IPS DF 6.9 (cell line): ENCODE data around the gene NEURL1.

Experiments used
- DNase-seq: peaks from one replicate; pipeline ENCODE4 v3.0.0-alpha.2; 2013; ENCODE audit warnings: low read depth, low spot score
- H3K27ac ChIP-seq: one replicate; pipeline ENCODE4 v1.5.1; 2013; ENCODE audit warnings: low read length, control low read depth
- H3K27me3 ChIP-seq: 2 replicates; pipeline ENCODE4 v1.6.1; 2013; ENCODE audit warnings: mild to moderate bottlenecking, low read length; ENCODE audit not compliant: control insufficient read depth, insufficient read depth
- H3K36me3 ChIP-seq: 2 replicates; pipeline ENCODE4 v1.6.1; 2013; ENCODE audit warnings: low read length; ENCODE audit not compliant: control insufficient read depth, insufficient read depth
- H3K4me1 ChIP-seq: 2 replicates; pipeline ENCODE4 v1.6.1; 2013; ENCODE audit warnings: low read length; ENCODE audit not compliant: control insufficient read depth, insufficient read depth
- H3K4me3 ChIP-seq: 2 replicates; pipeline ENCODE4 v1.5.1; 2013; ENCODE audit warnings: mild to moderate bottlenecking, low read length
- H3K9me3 ChIP-seq: 2 replicates; pipeline ENCODE4 v1.6.1; 2013; ENCODE audit warnings: low read length, inconsistent platforms; ENCODE audit not compliant: control insufficient read depth, insufficient read depth
- WGBS: extraction: QIAGEN DNeasy Blood & Tissue Kit; methylation state at CpG from one replicate; pipeline ENCODE4 v1.1.7; 2013; ENCODE audit warnings: mixed read lengths, missing lambda C conversion rate; ENCODE audit not compliant: insufficient read length, insufficient coverage; 5-methylcytosine and 5-hydroxymethylcytosine counted together

Gene NEURL1

DNA sequence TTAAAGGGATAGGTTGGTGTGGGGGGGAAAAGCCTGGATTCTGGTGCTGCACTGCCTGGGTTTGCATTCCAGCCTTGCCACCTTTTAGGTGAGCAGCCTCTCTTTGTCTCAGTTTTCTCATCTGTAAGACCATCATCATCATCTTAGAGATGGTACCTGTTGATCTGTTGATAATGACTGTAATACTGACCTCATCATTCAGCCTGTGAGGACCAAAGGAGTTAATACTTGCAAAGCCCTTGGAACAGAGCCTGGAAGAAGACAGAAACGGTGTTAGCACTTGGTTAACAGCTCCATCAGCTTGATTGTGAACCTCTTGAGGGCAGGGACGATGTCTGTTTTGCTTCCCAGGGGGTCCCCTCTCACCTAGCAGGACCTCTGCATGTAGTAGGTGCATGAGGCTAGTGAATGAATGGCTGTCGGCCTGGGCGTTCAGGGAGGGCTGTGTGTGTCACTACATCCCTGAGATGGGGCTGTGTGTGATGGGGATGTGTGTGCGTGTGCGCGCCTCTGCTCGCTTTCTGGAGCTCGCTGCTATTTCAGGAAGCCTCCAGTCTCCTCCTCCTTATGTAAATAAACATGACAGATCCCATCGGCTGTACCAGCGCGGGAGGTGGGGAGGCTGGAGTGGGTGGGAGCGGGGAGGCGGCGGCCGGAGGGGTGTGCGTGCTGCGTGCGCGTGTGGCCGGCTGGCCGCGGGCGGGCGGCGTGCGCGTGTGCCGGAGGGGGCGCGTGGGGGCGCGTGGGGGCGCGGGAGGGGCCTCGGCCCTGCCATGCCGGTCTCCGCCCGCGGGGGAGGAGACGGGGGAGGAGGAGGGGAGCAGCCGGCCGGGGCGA is 61.2 kb downstream of the NEURL1 start:
- peaks cover 3% of the 10 kb centered on the region; the same call in 1 of the 2 replicates for H3K4me1 ChIP-seq
- H3K27ac ChIP-seq: no peak overlapping the region
- no peaks in the 10 kb centered on the region for H3K36me3 ChIP-seq
- WGBS: no CpG with 5 or more reads among the region's 44 CpGs
- H3K4me3 ChIP-seq: peak overlapping the region; percentile 44; the same call in 1 of the 2 replicates
- H3K27me3 ChIP-seq: 0 out of 2 replicates have a peak, but pooled peaks cover 2% of the 10 kb centered on the region
- no peaks in the 10 kb centered on the region for H3K9me3 ChIP-seq
- DNase-seq: peak; percentile 9

DNA sequence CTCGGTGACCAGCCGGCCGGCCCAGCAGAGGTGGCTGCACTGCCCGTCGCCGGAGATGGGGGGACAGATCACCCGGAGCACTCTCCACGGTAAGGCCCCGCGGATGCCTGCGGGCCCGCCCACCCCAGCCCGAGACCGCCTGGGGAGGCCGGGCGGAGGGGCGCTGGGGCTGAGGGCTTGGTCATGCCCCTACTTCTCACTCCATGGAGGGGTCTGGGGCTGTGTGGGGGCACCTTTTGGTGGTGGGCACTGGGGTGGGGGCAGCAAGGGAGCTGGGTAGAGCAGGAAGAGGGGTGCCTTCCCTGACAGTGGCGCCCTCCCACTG is 61.8 kb downstream of the NEURL1 start:
- DNase-seq: no peak
- Histone ChIP-seq H3K4me1 (peaks cover 3% of the 10 kb centered on the region; the same call in 1 of the 2 replicates), H3K4me3 (peak overlapping the region; percentile 44; the same call in 1 of the 2 replicates), H3K27ac (no peak overlapping the region), H3K36me3 (no peaks in the 10 kb centered on the region), H3K9me3 (no peaks in the 10 kb centered on the region), H3K27me3 (0 out of 2 replicates have a peak, but pooled peaks cover 2% of the 10 kb centered on the region)
- WGBS: no CpG with 5 or more reads among the region's 18 CpGs

DNA sequence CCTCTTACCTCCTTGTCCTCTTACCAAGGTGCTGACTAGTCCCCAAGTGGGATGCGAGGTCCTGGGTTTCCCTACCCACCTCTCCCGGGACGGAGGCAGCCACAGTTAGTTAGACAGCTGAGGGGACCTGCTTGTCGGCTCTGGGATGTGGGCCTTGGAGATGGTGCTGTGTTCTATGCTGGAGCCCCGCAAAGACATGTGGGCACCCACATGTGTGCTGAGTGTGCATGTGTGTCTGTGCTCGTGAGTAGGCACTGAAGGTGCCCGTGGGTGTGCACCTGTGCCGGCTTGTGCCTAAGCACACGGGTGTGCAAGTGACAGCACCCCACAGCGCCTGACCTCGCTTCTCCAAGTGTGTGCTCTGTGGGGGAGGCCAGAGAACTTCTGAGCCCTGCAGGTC is 62.2 kb downstream of the NEURL1 start:
- H3K36me3 ChIP-seq: no peaks in the 10 kb centered on the region
- no peaks in the 10 kb centered on the region for H3K9me3 ChIP-seq
- peaks cover 3% of the 10 kb centered on the region; the same call in 1 of the 2 replicates for H3K4me1 ChIP-seq
- H3K4me3 ChIP-seq: no peak overlapping the region
- no peak for DNase-seq
- no CpG with 5 or more reads among the region's 11 CpGs for WGBS
- no peak overlapping the region for H3K27ac ChIP-seq
- 0 out of 2 replicates have a peak, but pooled peaks cover 2% of the 10 kb centered on the region for H3K27me3 ChIP-seq

DNA sequence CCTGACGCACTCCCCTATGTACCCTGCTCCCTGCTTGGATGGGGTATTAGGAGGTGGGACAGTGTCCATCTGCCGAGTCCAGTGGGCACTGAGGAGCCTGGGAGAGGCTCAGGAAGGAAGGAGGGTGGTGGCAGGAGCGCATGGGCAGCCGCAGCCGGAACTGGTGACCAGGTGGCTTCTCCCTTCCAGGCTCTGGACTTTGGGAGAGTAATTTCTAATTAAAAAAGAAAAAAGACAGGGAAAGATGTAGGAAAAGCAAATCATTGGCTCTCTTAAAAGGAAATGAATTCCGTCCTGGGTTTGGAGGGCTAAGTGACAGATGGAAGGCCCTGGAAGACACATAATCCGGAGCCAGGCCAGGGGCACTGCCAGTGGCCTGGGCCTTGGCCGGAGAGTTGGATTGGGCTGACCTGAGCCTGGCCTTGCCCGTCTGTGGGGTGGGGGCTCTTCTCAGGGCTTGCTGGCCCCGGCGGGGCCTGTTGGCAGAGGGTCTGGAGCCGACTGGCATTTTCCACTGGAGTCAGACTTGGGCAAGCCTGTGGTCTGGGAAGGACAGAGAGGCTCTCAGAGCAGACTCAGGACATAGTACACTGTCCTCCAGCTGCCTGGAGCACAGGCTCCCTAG is 63.0 kb downstream of the NEURL1 start:
- no peaks in the 10 kb centered on the region for H3K36me3 ChIP-seq
- no CpG with 5 or more reads among the region's 12 CpGs for WGBS
- H3K4me3 ChIP-seq: no peak overlapping the region
- H3K4me1 ChIP-seq: peaks cover 3% of the 10 kb centered on the region; the same call in 1 of the 2 replicates
- H3K27me3 ChIP-seq: 0 out of 2 replicates have a peak, but pooled peaks cover 2% of the 10 kb centered on the region
- H3K9me3 ChIP-seq: no peaks in the 10 kb centered on the region
- DNase-seq: no peak
- H3K27ac ChIP-seq: no peak overlapping the region

DNA sequence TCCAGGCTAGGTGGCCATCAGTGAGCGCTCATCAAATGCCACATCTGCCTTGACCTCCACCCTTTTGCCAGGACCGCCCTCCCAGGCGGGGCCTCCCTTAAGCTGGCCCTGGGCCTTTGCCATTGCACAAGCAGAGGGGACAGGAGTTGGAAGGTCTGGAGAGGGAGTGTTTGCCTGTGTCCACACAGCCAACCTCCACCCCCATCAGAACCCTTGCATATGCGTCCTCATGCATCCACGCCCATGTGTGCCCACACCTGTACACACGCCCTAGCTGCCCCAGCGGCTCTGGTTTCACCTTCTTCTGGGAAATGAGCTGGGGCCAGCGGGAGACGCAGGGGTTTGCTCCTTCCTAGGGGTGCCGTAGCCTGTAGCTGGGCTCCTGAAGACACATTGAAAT is 64.0 kb downstream of the NEURL1 start:
- no peak for DNase-seq
- Histone ChIP-seq H3K36me3 (no peaks in the 10 kb centered on the region), H3K4me3 (no peak overlapping the region), H3K4me1 (peaks cover 3% of the 10 kb centered on the region; the same call in 1 of the 2 replicates), H3K27ac (no peak overlapping the region), H3K9me3 (no peaks in the 10 kb centered on the region), H3K27me3 (0 out of 2 replicates have a peak, but pooled peaks cover 2% of the 10 kb centered on the region)
- WGBS: no CpG with 5 or more reads among the region's 10 CpGs

DNA sequence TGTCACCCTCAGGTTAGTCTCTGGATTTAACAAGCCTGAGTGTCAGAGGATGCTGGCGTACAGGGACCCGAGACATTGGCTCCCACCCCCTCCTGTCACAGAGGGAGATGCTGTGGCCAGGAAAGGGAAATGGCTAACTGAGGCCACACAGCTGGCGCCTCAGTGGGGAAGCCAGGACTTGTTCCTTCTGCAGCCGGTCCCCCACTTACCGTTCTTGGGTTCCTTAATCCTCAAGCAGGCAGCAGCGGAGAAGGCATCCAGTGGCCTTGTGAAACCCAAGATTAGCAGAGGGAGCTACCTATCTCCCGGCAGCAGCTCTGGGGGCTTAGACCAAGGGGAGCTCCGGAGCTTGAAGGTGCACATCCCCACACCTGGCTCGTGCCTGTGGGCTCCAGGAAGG is 65.4 kb downstream of the NEURL1 start:
- H3K27ac ChIP-seq: no peak overlapping the region
- 0 out of 2 replicates have a peak, but pooled peaks cover 2% of the 10 kb centered on the region for H3K27me3 ChIP-seq
- no peaks in the 10 kb centered on the region for H3K9me3 ChIP-seq
- WGBS: no CpG with 5 or more reads among the region's 9 CpGs
- H3K36me3 ChIP-seq: no peaks in the 10 kb centered on the region
- H3K4me3 ChIP-seq: no peak overlapping the region
- DNase-seq: no peak
- peaks cover 3% of the 10 kb centered on the region; the same call in 1 of the 2 replicates for H3K4me1 ChIP-seq

DNA sequence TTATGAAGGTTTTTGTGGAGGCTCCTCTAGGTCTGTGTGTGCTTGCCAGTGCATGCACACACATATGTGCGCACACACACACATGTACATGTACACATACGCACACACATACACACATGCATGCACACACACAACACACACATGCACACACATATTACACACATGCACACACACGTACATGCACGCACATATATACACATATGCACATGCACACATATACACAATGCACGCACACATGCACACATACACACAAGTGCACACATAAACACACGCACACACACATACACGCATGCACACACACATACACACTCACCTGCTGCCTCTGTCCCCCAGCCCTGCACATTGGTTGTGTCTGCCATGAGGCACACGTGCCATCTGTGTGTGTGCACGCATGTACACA is 66.3 kb downstream of the NEURL1 start:
- WGBS: no CpG with 5 or more reads among the region's 9 CpGs
- H3K4me1 ChIP-seq: peaks cover 3% of the 10 kb centered on the region; the same call in 1 of the 2 replicates
- H3K27ac ChIP-seq: no peak overlapping the region
- no peak for DNase-seq
- no peak overlapping the region for H3K4me3 ChIP-seq
- H3K27me3 ChIP-seq: 0 out of 2 replicates have a peak, but pooled peaks cover 2% of the 10 kb centered on the region
- no peaks in the 10 kb centered on the region for H3K9me3 ChIP-seq
- H3K36me3 ChIP-seq: no peaks in the 10 kb centered on the region

DNA sequence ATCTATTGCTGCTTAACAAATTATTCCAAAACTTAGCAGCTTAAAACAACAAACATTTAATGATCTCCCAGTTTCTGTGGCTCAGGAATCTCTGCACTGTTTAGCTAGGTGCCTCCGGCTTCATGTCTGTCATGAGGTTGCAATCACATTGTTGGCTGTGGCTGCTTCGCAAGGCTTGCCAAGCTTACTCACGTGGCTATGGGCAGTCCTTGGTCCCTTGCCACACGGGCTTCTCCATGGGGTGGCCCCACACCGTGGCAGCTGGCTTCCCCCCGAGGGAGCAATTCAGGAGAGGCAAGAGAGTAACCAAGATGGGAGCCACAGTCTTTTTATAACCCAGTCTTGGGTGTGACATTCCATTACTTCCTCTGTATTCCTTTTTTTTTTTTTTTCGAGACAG is 67.4 kb downstream of the NEURL1 start:
- no peak overlapping the region for H3K27ac ChIP-seq
- H3K36me3 ChIP-seq: no peaks in the 10 kb centered on the region
- H3K4me3 ChIP-seq: no peak overlapping the region
- H3K4me1 ChIP-seq: no peaks in the 10 kb centered on the region
- no peaks in the 10 kb centered on the region for H3K27me3 ChIP-seq
- no CpG with 5 or more reads among the region's 7 CpGs for WGBS
- DNase-seq: no peak
- no peaks in the 10 kb centered on the region for H3K9me3 ChIP-seq

DNA sequence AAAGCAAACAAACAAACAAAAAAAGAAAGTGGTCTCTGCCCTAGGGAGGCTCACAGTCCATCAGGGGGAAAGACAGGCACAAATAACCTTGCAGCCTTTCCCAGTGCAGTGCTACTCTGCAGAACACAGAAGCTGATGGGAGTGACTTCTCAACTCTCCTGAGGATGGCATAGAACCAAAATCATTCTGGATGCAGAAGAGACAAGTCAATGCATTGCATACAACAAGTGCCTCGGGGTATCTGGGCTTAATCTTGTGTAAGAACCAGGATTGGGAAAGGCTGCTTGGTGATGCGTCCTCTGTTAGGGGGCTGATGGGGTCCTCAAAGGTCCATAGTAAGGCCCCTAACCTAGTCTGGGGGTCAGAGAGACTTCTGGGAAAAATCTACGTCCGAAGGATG is 68.9 kb downstream of the NEURL1 start:
- no peak for DNase-seq
- Histone ChIP-seq H3K27me3 (no peaks in the 10 kb centered on the region), H3K9me3 (no peaks in the 10 kb centered on the region), H3K4me3 (no peak overlapping the region), H3K4me1 (no peaks in the 10 kb centered on the region), H3K36me3 (no peaks in the 10 kb centered on the region), H3K27ac (no peak overlapping the region)
- WGBS: no CpG with 5 or more reads among the region's 4 CpGs

DNA sequence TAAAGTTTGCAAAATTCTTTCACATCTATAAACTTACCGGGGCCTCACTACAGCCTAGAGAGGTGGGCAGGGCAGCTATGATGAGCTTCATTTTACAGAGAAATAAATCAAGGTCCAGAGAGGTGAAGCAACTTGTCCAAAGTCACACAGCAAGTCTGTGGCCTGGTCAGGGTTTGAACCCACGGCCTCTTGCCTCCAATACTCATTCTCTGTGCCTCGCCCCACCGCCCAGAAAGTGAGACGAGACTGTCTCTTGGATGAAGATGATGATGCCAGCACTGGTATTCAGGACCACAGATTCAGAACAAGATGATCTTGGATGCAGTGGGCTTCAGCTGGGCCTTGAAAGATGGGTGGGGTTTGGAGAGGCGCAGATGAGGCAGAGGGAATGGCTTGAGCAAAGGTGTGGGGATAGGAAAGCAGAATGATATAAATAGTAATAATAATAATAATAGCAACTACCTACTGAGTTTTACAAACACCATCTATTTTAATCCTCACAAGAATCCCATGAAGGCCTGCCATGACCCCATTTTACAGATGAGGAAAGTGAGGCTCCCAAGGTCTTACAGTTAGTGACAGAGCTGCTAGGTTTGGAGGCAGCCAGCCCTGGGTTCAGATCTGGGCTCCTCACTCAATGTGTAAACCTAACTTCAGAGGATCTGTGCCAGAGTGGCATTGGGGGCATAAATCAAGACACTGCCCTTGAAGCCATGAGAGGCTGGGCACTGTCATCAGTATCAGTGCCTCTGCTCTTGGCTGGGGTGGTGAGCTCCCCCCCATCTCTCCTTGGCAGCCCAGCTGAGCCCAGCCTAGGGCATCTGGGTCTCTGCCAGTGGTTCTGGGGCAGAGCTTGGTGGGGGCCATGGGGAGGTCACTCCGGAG is 70.0 kb downstream of the NEURL1 start:
- Histone ChIP-seq H3K9me3 (no peaks in the 10 kb centered on the region), H3K27me3 (no peaks in the 10 kb centered on the region), H3K4me1 (no peaks in the 10 kb centered on the region), H3K27ac (no peak overlapping the region), H3K4me3 (no peak overlapping the region), H3K36me3 (no peaks in the 10 kb centered on the region)
- no peak for DNase-seq
- no CpG with 5 or more reads among the region's 7 CpGs for WGBS
